ENCODE results near the gene CTLA4. TPM values are rescaled to one million over a fixed set of nuclear protein-coding genes. Genes with fewer than 3 reads are reported as not detected.

The CTLA4 gene
- total RNA-seq, 4 donors from 2014 or later: 0.88 to 2.5 (median 2.1) TPM; not detected in 1

DNA sequence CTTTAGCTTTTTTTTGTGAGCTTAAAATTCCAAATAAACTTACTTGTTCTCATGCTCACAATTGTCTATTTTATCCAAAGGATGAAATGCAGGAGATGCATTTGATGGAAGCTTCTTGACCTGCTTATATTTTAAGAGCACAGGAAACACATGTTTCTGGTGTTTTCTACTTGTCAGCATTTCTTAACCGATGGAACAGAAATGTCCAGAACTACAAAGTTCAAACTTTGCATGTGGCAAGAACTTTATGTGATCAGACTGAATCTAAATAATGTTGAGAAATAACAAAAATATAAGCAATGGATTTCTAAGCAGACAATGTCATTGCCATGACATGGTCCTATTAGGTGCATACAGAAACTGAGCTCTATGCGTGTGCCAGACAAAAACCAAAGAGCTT, 9.9 kb upstream of the CTLA4 start:
- TF ChIP-seq, protein P1, sequence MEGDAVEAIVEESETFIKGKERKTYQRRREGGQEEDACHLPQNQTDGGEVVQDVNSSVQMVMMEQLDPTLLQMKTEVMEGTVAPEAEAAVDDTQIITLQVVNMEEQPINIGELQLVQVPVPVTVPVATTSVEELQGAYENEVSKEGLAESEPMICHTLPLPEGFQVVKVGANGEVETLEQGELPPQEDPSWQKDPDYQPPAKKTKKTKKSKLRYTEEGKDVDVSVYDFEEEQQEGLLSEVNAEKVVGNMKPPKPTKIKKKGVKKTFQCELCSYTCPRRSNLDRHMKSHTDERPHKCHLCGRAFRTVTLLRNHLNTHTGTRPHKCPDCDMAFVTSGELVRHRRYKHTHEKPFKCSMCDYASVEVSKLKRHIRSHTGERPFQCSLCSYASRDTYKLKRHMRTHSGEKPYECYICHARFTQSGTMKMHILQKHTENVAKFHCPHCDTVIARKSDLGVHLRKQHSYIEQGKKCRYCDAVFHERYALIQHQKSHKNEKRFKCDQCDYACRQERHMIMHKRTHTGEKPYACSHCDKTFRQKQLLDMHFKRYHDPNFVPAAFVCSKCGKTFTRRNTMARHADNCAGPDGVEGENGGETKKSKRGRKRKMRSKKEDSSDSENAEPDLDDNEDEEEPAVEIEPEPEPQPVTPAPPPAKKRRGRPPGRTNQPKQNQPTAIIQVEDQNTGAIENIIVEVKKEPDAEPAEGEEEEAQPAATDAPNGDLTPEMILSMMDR (IDR thresholded peaks at IDR 0.05; ENCODE audit: low read depth): no peak

DNA sequence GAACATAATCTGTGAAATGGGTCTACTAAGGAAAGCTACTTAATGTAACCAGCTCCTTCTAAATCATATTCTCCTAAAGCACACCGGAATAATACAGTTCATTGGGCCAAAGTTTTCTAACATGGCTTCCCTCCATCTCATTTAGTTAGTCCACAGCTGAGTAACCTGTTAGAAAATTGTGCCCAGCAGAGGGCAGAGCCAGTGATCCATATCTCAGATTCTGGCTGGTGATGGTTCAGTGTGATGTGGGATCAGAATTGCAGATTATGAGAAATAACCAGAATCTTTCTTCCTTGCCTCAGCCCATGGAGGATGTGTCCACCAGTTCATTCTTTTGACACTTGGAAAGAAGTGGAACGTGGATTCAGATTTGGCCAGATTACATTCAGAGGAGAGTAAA, 9.4 kb upstream of the CTLA4 start:
- TF ChIP-seq, protein P1 (IDR thresholded peaks at IDR 0.05; ENCODE audit: low read depth): no peak

DNA sequence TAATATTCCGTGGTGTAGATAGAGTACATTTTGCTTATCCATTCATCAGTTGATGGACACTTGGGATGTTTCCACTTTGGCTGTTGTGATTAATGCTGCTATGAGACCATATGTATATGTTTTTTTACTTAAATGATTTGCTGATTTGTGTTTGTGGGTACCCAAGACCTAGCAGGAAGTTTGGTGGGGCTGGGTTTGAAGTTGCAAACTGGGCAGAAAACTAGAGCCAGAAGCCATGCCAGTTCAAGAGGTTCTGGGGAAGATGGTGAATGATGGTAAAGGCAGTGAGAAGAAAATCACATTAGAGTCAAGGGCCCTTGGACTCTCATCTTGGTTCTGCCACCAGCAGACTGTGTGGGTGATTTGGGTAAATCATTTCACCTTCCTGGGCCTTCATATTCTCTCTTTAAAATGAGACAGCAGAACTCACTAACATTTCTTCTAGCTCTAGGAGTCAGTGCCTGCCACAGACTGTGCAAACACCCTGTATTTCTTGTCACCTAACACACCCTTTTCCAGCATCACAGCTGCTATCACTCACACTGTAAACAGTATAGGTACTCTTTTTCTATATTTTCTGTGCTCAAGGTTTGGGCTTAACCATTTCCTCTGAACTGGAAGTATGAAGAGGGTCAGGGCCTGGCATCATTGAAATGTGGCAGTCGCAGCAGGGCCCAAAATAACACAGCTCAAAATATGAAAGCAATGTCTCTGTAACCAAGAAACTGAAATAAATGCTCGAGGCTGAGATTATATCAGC, 8.4 kb upstream of the CTLA4 start:
- TF ChIP-seq, protein P1 (IDR thresholded peaks at IDR 0.05; ENCODE audit: low read depth): no peak

DNA sequence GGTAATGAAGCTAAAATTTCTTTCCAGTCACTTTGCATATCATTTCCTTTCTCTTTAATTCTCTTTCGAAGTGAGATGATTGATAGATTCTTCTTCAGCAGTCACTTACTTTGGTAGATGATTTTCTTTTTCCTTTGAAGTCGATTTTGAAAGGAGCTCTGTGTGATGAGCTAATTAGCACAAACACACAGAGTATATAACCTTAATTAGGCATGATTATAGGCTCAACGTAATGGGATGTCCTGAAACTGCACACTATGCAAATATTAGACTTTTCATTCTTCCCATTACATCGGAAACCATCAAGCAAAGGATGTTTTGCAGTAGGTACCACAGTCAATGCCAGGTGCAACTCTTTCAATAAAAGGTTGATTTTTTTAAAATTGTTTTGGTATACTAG, 6.4 kb upstream of the CTLA4 start:
- TF ChIP-seq, protein P1 (IDR thresholded peaks at IDR 0.05; ENCODE audit: low read depth): no peak

DNA sequence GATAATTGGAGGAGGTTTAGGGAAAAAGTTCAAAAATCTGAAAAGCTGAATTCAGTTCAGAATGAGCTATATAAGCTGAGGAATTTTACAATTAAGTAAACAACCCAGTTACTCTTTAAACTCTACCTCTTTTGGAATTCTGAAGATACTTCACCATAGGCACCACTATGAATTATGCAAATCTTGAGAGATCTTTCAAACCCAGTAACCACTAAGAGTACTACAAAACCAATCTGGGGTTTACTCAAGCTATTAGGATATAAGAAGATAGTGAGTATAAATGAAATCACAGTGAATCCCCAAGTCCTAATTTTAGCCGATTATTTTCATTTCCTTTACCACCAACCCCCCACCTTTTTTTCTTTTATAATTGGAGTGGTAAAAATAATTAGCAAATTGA, 6.0 kb upstream of the CTLA4 start:
- TF ChIP-seq, protein P1 (IDR thresholded peaks at IDR 0.05; ENCODE audit: low read depth): no peak

DNA sequence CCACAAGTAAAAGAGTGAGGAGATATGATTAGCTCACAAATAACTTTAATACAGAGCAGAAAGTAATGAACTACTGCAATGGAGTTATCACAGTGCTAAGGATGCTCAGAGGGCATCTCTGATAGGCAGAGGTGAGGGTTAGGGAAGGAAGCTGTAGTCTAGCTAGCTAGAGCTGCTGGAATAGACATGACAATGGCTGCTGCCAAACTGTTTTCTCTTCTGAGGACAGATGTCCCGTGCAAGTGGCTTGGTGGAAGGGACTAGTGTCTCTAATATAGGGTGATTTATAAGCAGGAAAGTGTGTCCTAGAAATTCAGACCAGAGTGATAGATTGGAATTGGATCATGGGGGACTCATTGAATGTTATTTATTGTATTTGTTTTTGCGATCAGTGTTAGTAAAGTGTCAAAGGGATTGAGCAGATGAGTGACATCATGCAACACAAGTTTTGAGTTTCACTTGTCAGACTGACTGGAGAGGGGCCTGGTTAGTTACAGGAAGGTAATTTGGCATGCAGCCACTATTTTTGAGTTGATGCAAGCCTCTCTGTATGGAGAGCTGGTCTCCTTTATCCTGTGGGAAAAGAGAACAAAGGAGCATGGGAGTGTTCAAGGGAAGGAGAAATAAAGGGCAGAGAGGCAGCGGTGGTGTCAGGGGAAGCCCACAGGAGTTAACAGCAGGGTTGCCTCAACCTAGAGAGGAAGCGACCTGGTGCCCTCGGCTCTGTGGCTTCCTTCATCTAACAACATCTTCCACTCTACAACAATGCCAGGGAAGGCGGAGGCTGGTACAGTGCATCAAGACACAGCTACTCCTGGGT, 1.9 kb downstream of the CTLA4 start:
- TF ChIP-seq, protein P1 (IDR thresholded peaks at IDR 0.05; ENCODE audit: low read depth): no peak

DNA sequence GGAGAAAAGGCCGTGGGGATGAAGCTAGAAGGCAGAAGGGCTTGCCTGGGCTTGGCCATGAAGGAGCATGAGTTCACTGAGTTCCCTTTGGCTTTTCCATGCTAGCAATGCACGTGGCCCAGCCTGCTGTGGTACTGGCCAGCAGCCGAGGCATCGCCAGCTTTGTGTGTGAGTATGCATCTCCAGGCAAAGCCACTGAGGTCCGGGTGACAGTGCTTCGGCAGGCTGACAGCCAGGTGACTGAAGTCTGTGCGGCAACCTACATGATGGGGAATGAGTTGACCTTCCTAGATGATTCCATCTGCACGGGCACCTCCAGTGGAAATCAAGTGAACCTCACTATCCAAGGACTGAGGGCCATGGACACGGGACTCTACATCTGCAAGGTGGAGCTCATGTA, 2.9 kb downstream of the CTLA4 start:
- TF ChIP-seq, protein P1 (IDR thresholded peaks at IDR 0.05; ENCODE audit: low read depth): no peak

All from subcutaneous adipose tissue (tissue), 4 donors.